GM23338 (cell line): Measurements from ENCODE around the gene MORN3. TPM values are rescaled to one million over a fixed set of nuclear protein-coding genes. Genes with fewer than 3 reads are reported as not detected.
A peak's percentile ranks its signal among the peaks of the same experiment; 100 is the strongest.

Experiments used
- ATAC-seq: fragments of 200-7000 bp; cut with Tn5 transposase; 3 replicates; pipeline ENCODE4 v1.9.1; 2020
- DNase-seq: peaks from one replicate; pipeline ENCODE4 v3.0.0-alpha.2; 2015; ENCODE audit warnings: low spot score
- H2AFZ ChIP-seq: fragments of 200-600 bp; sonication (generic); 2 replicates; pipeline ENCODE4 v1.8.0; 2016; ENCODE audit warnings: antibody characterized with exemption, mild to moderate bottlenecking, moderate library complexity
- H3F3A ChIP-seq: fragments of 200-600 bp; sonication (generic); replicated peaks from 2 replicates; pipeline ENCODE4 v1.8.0; 2017; ENCODE audit warnings: antibody characterized with exemption, mixed run types, low read depth
- H3K27ac ChIP-seq: fragments of 200-600 bp; sonication (generic); 2 replicates; pipeline ENCODE4 v1.6.1; 2016; ENCODE audit warnings: low read depth
- H3K27me3 ChIP-seq: fragments of 200-600 bp; sonication (generic); 2 replicates; pipeline ENCODE4 v1.8.0; 2016; ENCODE audit warnings: mild to moderate bottlenecking, mixed run types, moderate library complexity; ENCODE audit not compliant: insufficient read depth
- H3K36me3 ChIP-seq: fragments of 200-600 bp; sonication (generic); 2 replicates; pipeline ENCODE4 v1.8.0; 2016; ENCODE audit warnings: mild to moderate bottlenecking; ENCODE audit not compliant: insufficient read depth
- H3K4me1 ChIP-seq: fragments of 200-600 bp; sonication (generic); 2 replicates; pipeline ENCODE4 v1.8.0; 2016; ENCODE audit warnings: mild to moderate bottlenecking, moderate library complexity; ENCODE audit not compliant: insufficient read depth
- H3K4me2 ChIP-seq: fragments of 200-600 bp; sonication (generic); 2 replicates; pipeline ENCODE4 v1.7.1; 2017; ENCODE audit warnings: mixed run types
- H3K4me3 ChIP-seq: fragments of 200-600 bp; sonication (generic); 2 replicates; pipeline ENCODE4 v1.6.1; 2016; ENCODE audit warnings: mixed run types
- H3K79me2 ChIP-seq: fragments of 200-600 bp; sonication (generic); replicated peaks from 2 replicates; pipeline ENCODE4 v1.8.0; 2017; ENCODE audit warnings: mild to moderate bottlenecking; ENCODE audit not compliant: insufficient read depth
- H3K9me2 ChIP-seq: fragments of 200-600 bp; sonication (generic); 2 replicates; pipeline ENCODE4 v1.8.0; 2017; ENCODE audit not compliant: insufficient read depth
- H4K20me1 ChIP-seq: fragments of 200-600 bp; sonication (generic); replicated peaks from 2 replicates; pipeline ENCODE4 v1.8.0; 2017; ENCODE audit warnings: mild to moderate bottlenecking; ENCODE audit not compliant: insufficient read depth
- H3K27ac Mint-ChIP-seq: 2 replicates; pipeline ENCODE4 v1.8.0; 2020; ENCODE audit warnings: inconsistent platforms, mild to moderate bottlenecking, moderate library complexity, mixed read lengths
- H3K27me3 Mint-ChIP-seq: 3 replicates; pipeline ENCODE4 v1.8.0; 2022; ENCODE audit warnings: low read depth, mild to moderate bottlenecking, moderate library complexity, mixed read lengths, inconsistent platforms; ENCODE audit not compliant: insufficient read depth, poor library complexity
- H3K36me3 Mint-ChIP-seq: 3 replicates; pipeline ENCODE4 v1.8.0; 2021; ENCODE audit warnings: low read depth, mild to moderate bottlenecking, inconsistent platforms, moderate library complexity, mixed read lengths
- H3K4me1 Mint-ChIP-seq: 3 replicates; pipeline ENCODE4 v1.8.0; 2020; ENCODE audit warnings: mild to moderate bottlenecking, inconsistent platforms, mixed read lengths
- H3K4me3 Mint-ChIP-seq: 3 replicates; pipeline ENCODE4 v1.8.0; 2021; ENCODE audit warnings: moderate library complexity, mild to moderate bottlenecking, inconsistent platforms, mixed read lengths
- H3K9me3 Mint-ChIP-seq: 3 replicates; pipeline ENCODE4 v1.8.0; 2020; ENCODE audit warnings: moderate library complexity, mild to moderate bottlenecking, inconsistent platforms, mixed read lengths
- JUNB ChIP-seq: IDR thresholded peaks from one replicate; pipeline ENCODE4 v1.6.1; 2016; ENCODE audit warnings: antibody characterized with exemption; ENCODE audit not compliant: unreplicated experiment
- POLR2AphosphoS5 ChIP-seq: IDR thresholded peaks from 2 replicates; pipeline ENCODE4 v1.6.1; 2016; ENCODE audit warnings: antibody characterized with exemption, low read depth
- REST ChIP-seq: IDR thresholded peaks from one replicate; pipeline ENCODE4 v1.6.1; 2018; ENCODE audit warnings: antibody characterized with exemption; ENCODE audit not compliant: unreplicated experiment
- STAT1 ChIP-seq: IDR thresholded peaks from one replicate; pipeline ENCODE4 v1.6.1; 2016; ENCODE audit warnings: antibody characterized with exemption; ENCODE audit not compliant: unreplicated experiment
- ZNF114 ChIP-seq: fragments of 250-450 bp; sonication (Bioruptor Pico); IDR thresholded peaks from 2 replicates; pipeline ENCODE4 v1.5.0; 2020; ENCODE audit warnings: mild to moderate bottlenecking, moderate library complexity
- ZNF331 ChIP-seq: fragments of 250-450 bp; sonication (Bioruptor Pico); IDR thresholded peaks from 2 replicates; pipeline ENCODE4 v1.5.0; 2020; ENCODE audit warnings: low read depth, mild to moderate bottlenecking, moderate library complexity
- ZNF462 ChIP-seq: fragments of 250-450 bp; sonication (Bioruptor Pico); IDR thresholded peaks from 2 replicates; pipeline ENCODE4 v1.5.0; 2020; ENCODE audit warnings: mild to moderate bottlenecking, moderate library complexity
- polyA plus RNA-seq: library from polyadenylated mRNA; unstranded; fragments of >200 nt; fragmentation: Nextera tagmentation; extraction: Ambion mirVana; gene quantifications from 2 replicates; pipeline ENCODE4 v1.2.1, GENCODE V29; 2016
- total RNA-seq: library from RNA; depleted of rRNA; stranded (reverse); fragments of >200 nt; shearing (Covaris generic); gene quantifications from 2 replicates; pipeline ENCODE4 v1.2.3, GENCODE V29; 2014

MORN3 gene
- total and polyA plus RNA-seq, 2 experiments from 2014 or later = 0.14 to 0.36 TPM

DNA sequence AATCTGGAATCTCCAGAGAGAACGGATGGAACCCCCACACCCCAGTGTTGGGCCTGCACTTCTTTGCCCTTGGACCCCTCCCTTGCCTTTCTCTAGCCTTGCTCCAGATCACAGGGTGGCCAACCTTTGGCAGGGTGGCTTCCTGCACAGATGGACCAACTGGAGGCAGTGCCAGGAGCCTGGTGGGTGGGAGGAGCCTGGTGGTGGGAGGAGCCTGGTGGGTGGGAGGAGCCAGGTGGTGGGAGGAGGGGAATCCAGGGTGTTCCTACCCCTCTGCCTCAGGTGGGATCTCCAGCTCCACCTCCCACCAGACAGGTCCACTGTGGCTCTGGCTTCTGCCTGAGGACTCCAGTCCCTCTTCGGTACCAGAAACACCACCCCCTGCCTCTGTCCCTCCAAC, 58.1 kb downstream of the MORN3 start (continued):
- no peak for TF ChIP-seq ZNF462 (CRISPR knock-in tag)

- no peak overlapping the region for H3K27ac Mint-ChIP-seq
- peaks cover 14% of the 10 kb centered on the region for H3K4me1 Mint-ChIP-seq
- Histone ChIP-seq H3K4me2 (no peak overlapping the region; the same call in 1 of the 2 replicates), H3K27me3 (no peaks in the 10 kb centered on the region), H3K79me2 (no peaks in the 10 kb centered on the region), H3K4me1 (peaks cover 13% of the 10 kb centered on the region), H3F3A (0 out of 2 replicates have a peak, but pooled peaks cover 6% of the 10 kb centered on the region), H4K20me1 (no peaks in the 10 kb centered on the region), H3K9me2 (0 out of 2 replicates have a peak, but pooled peaks cover 4% of the 10 kb centered on the region), H3K27ac (peak overlapping the region; percentile 69; the same call in 1 of the 2 replicates), H2AFZ (no peak overlapping the region), H3K4me3 (no peak overlapping the region), H3K36me3 (no peaks in the 10 kb centered on the region)
- H3K27me3 Mint-ChIP-seq = peaks cover 9% of the 10 kb centered on the region
- H3K36me3 Mint-ChIP-seq = peaks cover 3% of the 10 kb centered on the region; the same call in 1 of the 3 replicates
- ATAC-seq (no peak), DNase-seq (no peak)
- H3K4me3 Mint-ChIP-seq = no peak overlapping the region
- peaks cover 3% of the 10 kb centered on the region; the same call in 1 of the 3 replicates for H3K9me3 Mint-ChIP-seq
- no peak for TF ChIP-seq ZNF331
- TF ChIP-seq JUNB = no peak
- TF ChIP-seq REST = no peak
- TF ChIP-seq ZNF114 = no peak
- TF ChIP-seq STAT1 = no peak
- no peak for TF ChIP-seq POLR2AphosphoS5
Observed at GRCh38 chr12:121610239-121611149, 59.0 kb downstream of the MORN3 start.
